DND-41 (cell line): ENCODE results near the gene ENTPD8.

Experiments
- ATAC-seq: fragments of 200-7000 bp; cut with Tn5 transposase; 3 replicates; pipeline ENCODE4 v1.9.1; 2021; ENCODE audit warnings: low read depth; ENCODE audit not compliant: insufficient read depth
- DNase-seq: peaks from one replicate; pipeline ENCODE4 v3.0.0-alpha.2; 2020
- H2AFZ ChIP-seq: 2 replicates; pipeline ENCODE4 v1.6.0; 2012; ENCODE audit warnings: low read depth, low read length
- H3K27ac ChIP-seq: 2 replicates; pipeline ENCODE4 v1.5.1; 2012; ENCODE audit warnings: low read length, inconsistent platforms
- H3K27me3 ChIP-seq: fragments of 200-600 bp; sonication (generic); 2 replicates; pipeline ENCODE4 v1.6.0; 2012; ENCODE audit warnings: low read length, mild to moderate bottlenecking, inconsistent platforms; ENCODE audit not compliant: insufficient read depth, poor library complexity
- H3K36me3 ChIP-seq: 2 replicates; pipeline ENCODE4 v1.5.1; 2012; ENCODE audit warnings: low read length, inconsistent platforms; ENCODE audit not compliant: insufficient read depth
- H3K4me1 ChIP-seq: 2 replicates; pipeline ENCODE4 v1.5.1; 2012; ENCODE audit warnings: mild to moderate bottlenecking, low read length; ENCODE audit not compliant: insufficient read depth
- H3K4me2 ChIP-seq: 2 replicates; pipeline ENCODE4 v1.6.0; 2012; ENCODE audit warnings: mild to moderate bottlenecking, moderate library complexity, low read length, inconsistent platforms; ENCODE audit not compliant: insufficient read depth
- H3K4me3 ChIP-seq, 2 experiments: fragments of 200-600 bp in 1 of 2; shearing (Covaris generic) in 1 of 2; 2 replicates each; pipeline ENCODE4 v1.5.1; 2012 to 2016; ENCODE audit warnings: inconsistent platforms in 2 of 2, low read length in 2 of 2, mild to moderate bottlenecking in 2 of 2, low read depth in 1 of 2, moderate library complexity in 1 of 2
- H3K79me2 ChIP-seq: 2 replicates; pipeline ENCODE4 v1.6.0; 2012; ENCODE audit warnings: low read length, inconsistent platforms; ENCODE audit not compliant: insufficient read depth
- H3K9ac ChIP-seq: 2 replicates; pipeline ENCODE4 v1.6.0; 2012; ENCODE audit warnings: low read depth, mild to moderate bottlenecking, inconsistent platforms, low read length, moderate library complexity
- H3K9me3 ChIP-seq: 2 replicates; pipeline ENCODE4 v1.5.1; 2012; ENCODE audit warnings: low read length, moderate library complexity, mild to moderate bottlenecking, inconsistent platforms; ENCODE audit not compliant: insufficient read depth, severe bottlenecking
- H4K20me1 ChIP-seq: 2 replicates; pipeline ENCODE4 v1.6.0; 2012; ENCODE audit warnings: low read length; ENCODE audit not compliant: insufficient read depth
- EZH2 ChIP-seq: IDR thresholded peaks from 3 replicates; pipeline ENCODE4 v1.6.1; 2012; ENCODE audit warnings: borderline replicate concordance, low read depth, mild to moderate bottlenecking, moderate library complexity, low read length, inconsistent platforms; ENCODE audit not compliant: severe bottlenecking
- TF ChIP-seq, protein P1 (sequence below): IDR thresholded peaks from 2 replicates; pipeline ENCODE4 v1.5.1; 2012; ENCODE audit warnings: borderline replicate concordance, low read length, moderate library complexity, mild to moderate bottlenecking; ENCODE audit not compliant: poor library complexity, severe bottlenecking; ENCODE audit errors: extremely low read depth

ENTPD8 gene

DNA sequence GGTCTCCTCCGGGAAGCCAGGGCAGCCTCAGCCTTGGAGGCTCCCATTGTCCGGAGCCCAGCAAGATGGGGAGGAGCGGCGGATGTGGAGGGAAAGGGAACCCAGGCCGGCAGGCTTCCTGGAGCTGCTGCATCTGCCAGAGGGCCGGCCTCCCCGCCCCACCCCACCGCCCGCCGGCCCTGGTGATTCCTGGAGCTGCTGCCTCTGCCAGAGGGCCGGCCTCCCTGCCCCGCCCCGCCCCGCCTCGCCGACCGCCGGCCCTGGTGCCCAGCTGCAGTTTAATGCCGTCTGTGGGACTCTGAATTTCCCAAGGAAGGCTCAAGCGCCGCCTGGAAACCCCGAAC, 49.8 kb downstream of the ENTPD8 start:
- no peaks in the 10 kb centered on the region for H3K79me2 ChIP-seq
- H3K4me2 ChIP-seq: no peak overlapping the region
- no peaks in the 10 kb centered on the region for H3K36me3 ChIP-seq
- H3K9ac ChIP-seq: no peak overlapping the region
- no peaks in the 10 kb centered on the region for H3K9me3 ChIP-seq
- no peak overlapping the region for H3K27ac ChIP-seq
- no peaks in the 10 kb centered on the region for H3K4me1 ChIP-seq
- TF ChIP-seq, protein P1, sequence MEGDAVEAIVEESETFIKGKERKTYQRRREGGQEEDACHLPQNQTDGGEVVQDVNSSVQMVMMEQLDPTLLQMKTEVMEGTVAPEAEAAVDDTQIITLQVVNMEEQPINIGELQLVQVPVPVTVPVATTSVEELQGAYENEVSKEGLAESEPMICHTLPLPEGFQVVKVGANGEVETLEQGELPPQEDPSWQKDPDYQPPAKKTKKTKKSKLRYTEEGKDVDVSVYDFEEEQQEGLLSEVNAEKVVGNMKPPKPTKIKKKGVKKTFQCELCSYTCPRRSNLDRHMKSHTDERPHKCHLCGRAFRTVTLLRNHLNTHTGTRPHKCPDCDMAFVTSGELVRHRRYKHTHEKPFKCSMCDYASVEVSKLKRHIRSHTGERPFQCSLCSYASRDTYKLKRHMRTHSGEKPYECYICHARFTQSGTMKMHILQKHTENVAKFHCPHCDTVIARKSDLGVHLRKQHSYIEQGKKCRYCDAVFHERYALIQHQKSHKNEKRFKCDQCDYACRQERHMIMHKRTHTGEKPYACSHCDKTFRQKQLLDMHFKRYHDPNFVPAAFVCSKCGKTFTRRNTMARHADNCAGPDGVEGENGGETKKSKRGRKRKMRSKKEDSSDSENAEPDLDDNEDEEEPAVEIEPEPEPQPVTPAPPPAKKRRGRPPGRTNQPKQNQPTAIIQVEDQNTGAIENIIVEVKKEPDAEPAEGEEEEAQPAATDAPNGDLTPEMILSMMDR: no peak
- H4K20me1 ChIP-seq: no peaks in the 10 kb centered on the region
- ATAC-seq: no peak
- no peak overlapping the region for H2AFZ ChIP-seq
- no peaks in the 10 kb centered on the region for H3K27me3 ChIP-seq
- no peak overlapping the region for H3K4me3 ChIP-seq
- no peak for DNase-seq

- Histone ChIP-seq H3K4me3 (no peak overlapping the region), H3K27me3 (no peaks in the 10 kb centered on the region), H3K79me2 (no peaks in the 10 kb centered on the region), H3K9ac (no peak overlapping the region), H4K20me1 (no peaks in the 10 kb centered on the region), H3K4me1 (no peaks in the 10 kb centered on the region), H2AFZ (no peak overlapping the region), H3K36me3 (no peaks in the 10 kb centered on the region), H3K4me2 (no peak overlapping the region), H3K9me3 (no peaks in the 10 kb centered on the region), H3K27ac (no peak overlapping the region)
- no peak for ATAC-seq
- no peak for DNase-seq
- TF ChIP-seq EZH2: no peak
- TF ChIP-seq, protein P1: no peak
Observed at GRCh38 chr9:137390553-137391410, 50.4 kb downstream of the ENTPD8 start.

DNA sequence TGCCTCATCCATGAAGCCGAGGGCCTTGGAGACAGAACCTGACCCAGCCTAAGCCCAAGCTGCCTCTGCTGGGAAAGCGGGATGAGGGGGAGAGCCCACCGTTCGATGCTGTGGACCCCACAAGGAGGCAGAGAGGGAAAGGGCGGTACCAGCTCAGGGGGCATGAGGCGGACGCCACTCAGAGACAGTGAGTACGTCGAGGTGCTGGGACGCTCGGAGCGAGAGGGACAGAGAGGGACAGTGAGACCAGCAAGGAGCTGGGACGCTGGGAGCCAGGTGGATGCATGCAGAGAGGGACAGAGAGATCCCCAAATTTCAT, 51.8 kb downstream of the ENTPD8 start:
- no peak overlapping the region for H3K4me2 ChIP-seq
- TF ChIP-seq, protein P1: no peak
- H3K4me1 ChIP-seq: no peaks in the 10 kb centered on the region
- H4K20me1 ChIP-seq: no peaks in the 10 kb centered on the region
- H3K27me3 ChIP-seq: no peaks in the 10 kb centered on the region
- H3K27ac ChIP-seq: no peak overlapping the region
- DNase-seq (no peak), ATAC-seq (no peak)
- H3K79me2 ChIP-seq: no peaks in the 10 kb centered on the region
- H2AFZ ChIP-seq: no peak overlapping the region
- H3K36me3 ChIP-seq: no peaks in the 10 kb centered on the region
- no peak overlapping the region for H3K9ac ChIP-seq
- H3K9me3 ChIP-seq: no peaks in the 10 kb centered on the region
- H3K4me3 ChIP-seq: no peak overlapping the region
